ENCODE data around the gene TMEM245.

- TF ChIP-seq CTCF (IDR thresholded peaks at IDR 0.05 in 2 of 3, conservative IDR thresholded peaks at IDR 0.05 in 1 of 3; ENCODE audit: control insufficient read depth in 2 of 3, extremely low read depth in 1 of 3, insufficient read depth in 1 of 3, low read depth in 3 of 3, low read length in 3 of 3) (no peak), SREBF2 (IDR thresholded peaks at IDR 0.05; ENCODE audit: low read length) (no peak), ZNF24 (IDR thresholded peaks at IDR 0.05) (no peak), NRF1 (conservative IDR thresholded peaks at IDR 0.05; ENCODE audit: low read depth, low read length) (no peak), MAX (IDR thresholded peaks at IDR 0.05; ENCODE audit: low read depth, low read length) (no peak)
- TF ChIP-seq, protein P1, sequence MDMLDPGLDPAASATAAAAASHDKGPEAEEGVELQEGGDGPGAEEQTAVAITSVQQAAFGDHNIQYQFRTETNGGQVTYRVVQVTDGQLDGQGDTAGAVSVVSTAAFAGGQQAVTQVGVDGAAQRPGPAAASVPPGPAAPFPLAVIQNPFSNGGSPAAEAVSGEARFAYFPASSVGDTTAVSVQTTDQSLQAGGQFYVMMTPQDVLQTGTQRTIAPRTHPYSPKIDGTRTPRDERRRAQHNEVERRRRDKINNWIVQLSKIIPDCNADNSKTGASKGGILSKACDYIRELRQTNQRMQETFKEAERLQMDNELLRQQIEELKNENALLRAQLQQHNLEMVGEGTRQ (IDR thresholded peaks at IDR 0.05; ENCODE audit: borderline replicate concordance, low read depth, low read length) = no peak
Observed at GRCh38 chr9:109040571-109040970, 79.2 kb downstream of the TMEM245 start.
